ENCODE measurements around the gene NGEF. TPM values are rescaled to one million over a fixed set of nuclear protein-coding genes. Genes with fewer than 3 reads are reported as not detected.

Gene NGEF
- total RNA-seq, 1 experiment from 2014 or later: 5.4 TPM

DNA sequence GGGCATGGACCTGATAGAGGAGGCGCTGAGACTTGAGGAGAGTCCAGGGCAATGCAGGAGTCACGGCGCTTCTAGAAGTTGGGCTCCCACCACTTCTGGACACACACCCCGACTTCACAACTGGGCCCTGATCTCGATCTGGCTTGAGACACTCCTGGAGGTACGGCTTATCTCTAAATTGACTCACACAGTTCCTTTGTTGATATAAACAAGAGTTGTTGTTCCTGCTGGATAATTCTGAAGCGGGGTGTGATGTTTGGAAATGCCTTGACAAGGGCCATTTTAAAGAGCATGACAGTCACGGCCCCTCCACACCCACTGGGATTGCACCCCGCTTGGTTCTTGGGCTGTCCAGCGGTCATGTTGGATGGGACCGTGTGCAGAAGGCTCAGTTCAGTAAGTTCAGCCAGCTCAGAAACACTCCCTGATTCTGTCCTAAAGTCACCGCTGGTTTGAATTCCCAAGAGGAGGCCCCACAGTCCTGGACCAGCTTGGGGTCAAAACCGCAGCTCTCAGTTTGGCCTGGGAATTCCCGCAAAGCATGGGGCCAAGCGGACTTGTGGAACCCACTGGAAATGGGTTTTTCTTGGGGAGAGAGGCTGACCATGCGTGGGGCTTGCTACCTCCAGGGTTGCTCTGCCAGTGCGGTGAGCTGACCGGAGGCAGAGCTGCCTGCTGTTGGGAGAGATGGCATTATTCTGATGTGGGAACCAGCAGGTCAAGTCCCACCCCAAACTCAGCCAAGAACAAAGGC is 10.1 kb upstream of the NGEF start:
- H3K9me3 Mint-ChIP-seq: no peaks in the 10 kb centered on the region
- H3K27me3 Mint-ChIP-seq (ENCODE audit: low read depth): no peaks in the 10 kb centered on the region; the same call in 1 of the 2 replicates
- POLR2A ChIA-PET: no interaction called here
- no peak overlapping the region for H3K4me3 Mint-ChIP-seq
- no peak for DNase-seq (ENCODE audit: low spot score)
- TF ChIP-seq CREM (CRISPR knock-in tag; IDR thresholded peaks at IDR 0.05): no peak
- TF ChIP-seq HMGA2 (CRISPR knock-in tag; IDR thresholded peaks at IDR 0.05): no peak
- TF ChIP-seq SOX15 (CRISPR knock-in tag; IDR thresholded peaks at IDR 0.05): no peak
- TF ChIP-seq TP53 (CRISPR knock-in tag; IDR thresholded peaks at IDR 0.05): no peak
- H3K27ac Mint-ChIP-seq: no peak overlapping the region
- ATAC-seq: no peak
- H3K36me3 Mint-ChIP-seq: no peaks in the 10 kb centered on the region
- CTCF ChIA-PET: no interaction called here
- H3K4me1 Mint-ChIP-seq: peaks cover 7% of the 10 kb centered on the region

- H3K27me3 Mint-ChIP-seq (ENCODE audit: low read depth): no peaks in the 10 kb centered on the region; the same call in 1 of the 2 replicates
- CTCF ChIA-PET: no interaction called here
- no peak for DNase-seq (ENCODE audit: low spot score)
- H3K36me3 Mint-ChIP-seq: no peaks in the 10 kb centered on the region
- TF ChIP-seq ATF1 (CRISPR knock-in tag; IDR thresholded peaks at IDR 0.05): no peak
- TF ChIP-seq IRF2 (CRISPR knock-in tag; IDR thresholded peaks at IDR 0.05; ENCODE audit: borderline replicate concordance, low read depth): no peak
- no peak for TF ChIP-seq ARID4B (CRISPR knock-in tag; IDR thresholded peaks at IDR 0.05; ENCODE audit: borderline replicate concordance)
- TF ChIP-seq, protein P1, sequence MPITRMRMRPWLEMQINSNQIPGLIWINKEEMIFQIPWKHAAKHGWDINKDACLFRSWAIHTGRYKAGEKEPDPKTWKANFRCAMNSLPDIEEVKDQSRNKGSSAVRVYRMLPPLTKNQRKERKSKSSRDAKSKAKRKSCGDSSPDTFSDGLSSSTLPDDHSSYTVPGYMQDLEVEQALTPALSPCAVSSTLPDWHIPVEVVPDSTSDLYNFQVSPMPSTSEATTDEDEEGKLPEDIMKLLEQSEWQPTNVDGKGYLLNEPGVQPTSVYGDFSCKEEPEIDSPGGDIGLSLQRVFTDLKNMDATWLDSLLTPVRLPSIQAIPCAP (CRISPR knock-in tag; IDR thresholded peaks at IDR 0.05): no peak
- no peak for TF ChIP-seq FOXK1 (CRISPR knock-in tag; IDR thresholded peaks at IDR 0.05)
- TF ChIP-seq CBFB (CRISPR knock-in tag; IDR thresholded peaks at IDR 0.05; ENCODE audit: low read depth): no peak
- TF ChIP-seq NFYB (CRISPR knock-in tag; conservative IDR thresholded peaks at IDR 0.05; ENCODE audit: low read depth): no peak
- TF ChIP-seq NR2C2 (CRISPR knock-in tag; IDR thresholded peaks at IDR 0.05): no peak
- no peak for TF ChIP-seq RELA (CRISPR knock-in tag; IDR thresholded peaks at IDR 0.05; ENCODE audit: borderline replicate concordance)
- no peak for TF ChIP-seq SMAD4 (CRISPR knock-in tag; IDR thresholded peaks at IDR 0.05)
- no peak for TF ChIP-seq ZNF416 (CRISPR knock-in tag; IDR thresholded peaks at IDR 0.05)
- TF ChIP-seq ZNF219 (CRISPR knock-in tag; IDR thresholded peaks at IDR 0.05; ENCODE audit: borderline replicate concordance): no peak
- no peak for TF ChIP-seq ZMAT4 (CRISPR knock-in tag; IDR thresholded peaks at IDR 0.05)
- no peak for TF ChIP-seq NR3C1 (CRISPR knock-in tag; conservative IDR thresholded peaks at IDR 0.05; ENCODE audit: low read depth)
- TF ChIP-seq MYBL2 (CRISPR knock-in tag; IDR thresholded peaks at IDR 0.05): no peak
- no peak for TF ChIP-seq TCF7 (CRISPR knock-in tag; IDR thresholded peaks at IDR 0.05; ENCODE audit: low read depth)
- TF ChIP-seq ZNF232 (CRISPR knock-in tag; IDR thresholded peaks at IDR 0.05): no peak
- TF ChIP-seq ZNF532 (CRISPR knock-in tag; IDR thresholded peaks at IDR 0.05; ENCODE audit: borderline replicate concordance): no peak
- H3K4me3 Mint-ChIP-seq: no peak overlapping the region
- no peaks in the 10 kb centered on the region for H3K9me3 Mint-ChIP-seq
- peaks cover 7% of the 10 kb centered on the region for H3K4me1 Mint-ChIP-seq
- POLR2A ChIA-PET: no interaction called here
- no peak for ATAC-seq
- no peak overlapping the region for H3K27ac Mint-ChIP-seq
Measured at GRCh38 chr2:233022561-233022960, 9.5 kb upstream of the NGEF start.
